HepG2 (cell line): ENCODE data around the gene H1-8. TPM values are rescaled to one million over a fixed set of nuclear protein-coding genes. Genes with fewer than 3 reads are reported as not detected.

ENCODE experiments used
- ARID2 ChIP-seq: sonication (generic); formaldehyde crosslinking; IDR thresholded peaks from 2 replicates; pipeline ENCODE4 v1.8.1; 2022; ENCODE audit warnings: mild to moderate bottlenecking, missing genetic modification reagents, borderline replicate concordance
- GLI4 ChIP-seq: sonication (generic); formaldehyde crosslinking; IDR thresholded peaks from 2 replicates; pipeline ENCODE4 v1.5.1; 2020; ENCODE audit warnings: missing genetic modification reagents, mild to moderate bottlenecking, moderate library complexity, borderline replicate concordance
- HNF4G ChIP-seq, 2 experiments: sonication (generic) in 1 of 2; formaldehyde crosslinking in 1 of 2; IDR thresholded peaks; 2 replicates each; pipeline versions ENCODE4 v1.4.0 to v1.6.1; 2011 to 2020; ENCODE audit warnings: borderline replicate concordance in 2 of 2, low read depth in 2 of 2, mild to moderate bottlenecking in 2 of 2, low read length in 1 of 2, missing genetic modification reagents in 1 of 2, moderate library complexity in 1 of 2
- IRX3 ChIP-seq: sonication (generic); formaldehyde crosslinking; IDR thresholded peaks from 2 replicates; pipeline ENCODE4 v1.8.1; 2023; ENCODE audit warnings: mild to moderate bottlenecking, low read depth, missing genetic modification reagents, borderline replicate concordance
- MED8 ChIP-seq: sonication (generic); formaldehyde crosslinking; IDR thresholded peaks from 2 replicates; pipeline ENCODE4 v1.8.1; 2023; ENCODE audit warnings: mild to moderate bottlenecking, missing genetic modification reagents; ENCODE audit not compliant: insufficient replicate concordance
- NFYB ChIP-seq: sonication (generic); formaldehyde crosslinking; IDR thresholded peaks from 2 replicates; pipeline ENCODE4 v1.4.0; 2020; ENCODE audit warnings: missing genetic modification reagents
- RFXANK ChIP-seq: IDR thresholded peaks from 2 replicates; pipeline ENCODE4 v1.6.1; 2016
- SP4 ChIP-seq: sonication (generic); formaldehyde crosslinking; IDR thresholded peaks from 2 replicates; pipeline ENCODE4 v1.8.1; 2023; ENCODE audit warnings: mild to moderate bottlenecking, missing genetic modification reagents
- SUZ12 ChIP-seq: fragments of 150-350 bp; IDR thresholded peaks from 2 replicates; pipeline ENCODE4 v1.6.1; 2014; ENCODE audit warnings: low read depth, low read length
- ZNF572 ChIP-seq: sonication (generic); formaldehyde crosslinking; IDR thresholded peaks from 2 replicates; pipeline ENCODE4 v1.5.1; 2020; ENCODE audit warnings: mild to moderate bottlenecking, missing genetic modification reagents
- polyA plus RNA-seq, 8 experiments: library from polyadenylated mRNA; depleted of rRNA in 3 of 8; stranded (reverse) in 7 of 8; unstranded in 1 of 8; fragments of >200 nt; fragmentation: Illumina TruSeq in 4 of 8; extraction: Trizol in 4 of 8; gene quantifications; 2 replicates each; pipeline versions ENCODE4 v1.2.1 to v1.2.3, GENCODE V29; 2011 to 2016; ENCODE audit warnings: low read depth in 4 of 8, missing spikeins in 1 of 8, mixed read lengths in 1 of 8; ENCODE audit not compliant: insufficient read depth in 1 of 8
- total RNA-seq, 5 experiments: library from RNA; depleted of rRNA; stranded (reverse); fragments of >200 nt; fragmentation: Illumina TruSeq; extraction: Trizol; gene quantifications; 2 replicates each; pipeline ENCODE4 v1.2.3, GENCODE V29; 2016; ENCODE audit warnings: low read depth in 1 of 5
- TF ChIP-seq, protein P1 (sequence below): sonication (generic); formaldehyde crosslinking; IDR thresholded peaks from 2 replicates; pipeline ENCODE4 v1.4.0; 2020; ENCODE audit warnings: missing genetic modification reagents
- TF ChIP-seq, protein P2 (sequence below): sonication (generic); formaldehyde crosslinking; IDR thresholded peaks from 2 replicates; pipeline ENCODE4 v1.4.0; 2020; ENCODE audit warnings: mild to moderate bottlenecking, missing genetic modification reagents, borderline replicate concordance
- TF ChIP-seq, protein P3 (sequence below): sonication (generic); formaldehyde crosslinking; IDR thresholded peaks from 2 replicates; pipeline ENCODE4 v1.4.0; 2020; ENCODE audit warnings: low read depth, mild to moderate bottlenecking, missing genetic modification reagents

H1-8 gene
- total and polyA plus RNA-seq, 2 of the 13 experiments (the other 11 are each of a cell fraction or from before 2014, with no cell fraction given): 0.08 TPM; not detected in 1

DNA sequence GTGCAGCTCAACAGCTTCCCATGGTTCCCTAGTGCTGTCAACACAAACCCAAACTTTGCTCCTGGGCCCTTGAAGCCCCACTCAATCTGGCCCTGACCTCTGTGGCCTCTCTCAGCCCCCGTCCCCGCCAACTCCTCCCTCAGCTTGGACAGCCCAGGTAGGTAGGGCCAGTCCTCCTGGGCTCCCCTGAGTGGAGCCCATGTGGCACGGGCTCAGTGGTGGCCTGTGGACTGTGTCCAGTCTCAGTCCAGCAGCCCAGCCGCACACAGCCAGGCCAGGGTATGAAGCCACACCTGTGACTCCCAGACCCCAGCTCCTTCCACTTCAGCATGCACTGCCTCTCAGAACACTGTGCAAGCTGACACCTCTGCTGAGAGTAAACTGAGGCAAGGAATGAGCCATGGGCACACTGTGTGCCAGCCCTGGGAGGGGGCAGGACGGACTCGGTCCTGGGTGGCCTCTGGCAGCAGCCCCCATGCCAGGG is 52.0 kb downstream of the H1-8 start (continued):
- no peak for TF ChIP-seq ZNF572 (CRISPR knock-in tag)
- TF ChIP-seq IRX3 (CRISPR knock-in tag): no peak
- TF ChIP-seq SP4 (CRISPR knock-in tag): peak; percentile 74; the same call in 1 of the 2 replicates
- TF ChIP-seq RFXANK (CRISPR knock-in tag): 0 out of 2 replicates have a peak, but pooled peaks have one; percentile 22
- TF ChIP-seq HNF4G (IDR thresholded peaks at IDR 0.05; ENCODE audit: borderline replicate concordance, low read depth, low read length): peak; percentile 85
- peak; percentile 30; the same call in 1 of the 2 replicates for TF ChIP-seq HNF4G (CRISPR knock-in tag; IDR thresholded peaks at IDR 0.05; ENCODE audit: borderline replicate concordance, low read depth)
- TF ChIP-seq, protein P1, sequence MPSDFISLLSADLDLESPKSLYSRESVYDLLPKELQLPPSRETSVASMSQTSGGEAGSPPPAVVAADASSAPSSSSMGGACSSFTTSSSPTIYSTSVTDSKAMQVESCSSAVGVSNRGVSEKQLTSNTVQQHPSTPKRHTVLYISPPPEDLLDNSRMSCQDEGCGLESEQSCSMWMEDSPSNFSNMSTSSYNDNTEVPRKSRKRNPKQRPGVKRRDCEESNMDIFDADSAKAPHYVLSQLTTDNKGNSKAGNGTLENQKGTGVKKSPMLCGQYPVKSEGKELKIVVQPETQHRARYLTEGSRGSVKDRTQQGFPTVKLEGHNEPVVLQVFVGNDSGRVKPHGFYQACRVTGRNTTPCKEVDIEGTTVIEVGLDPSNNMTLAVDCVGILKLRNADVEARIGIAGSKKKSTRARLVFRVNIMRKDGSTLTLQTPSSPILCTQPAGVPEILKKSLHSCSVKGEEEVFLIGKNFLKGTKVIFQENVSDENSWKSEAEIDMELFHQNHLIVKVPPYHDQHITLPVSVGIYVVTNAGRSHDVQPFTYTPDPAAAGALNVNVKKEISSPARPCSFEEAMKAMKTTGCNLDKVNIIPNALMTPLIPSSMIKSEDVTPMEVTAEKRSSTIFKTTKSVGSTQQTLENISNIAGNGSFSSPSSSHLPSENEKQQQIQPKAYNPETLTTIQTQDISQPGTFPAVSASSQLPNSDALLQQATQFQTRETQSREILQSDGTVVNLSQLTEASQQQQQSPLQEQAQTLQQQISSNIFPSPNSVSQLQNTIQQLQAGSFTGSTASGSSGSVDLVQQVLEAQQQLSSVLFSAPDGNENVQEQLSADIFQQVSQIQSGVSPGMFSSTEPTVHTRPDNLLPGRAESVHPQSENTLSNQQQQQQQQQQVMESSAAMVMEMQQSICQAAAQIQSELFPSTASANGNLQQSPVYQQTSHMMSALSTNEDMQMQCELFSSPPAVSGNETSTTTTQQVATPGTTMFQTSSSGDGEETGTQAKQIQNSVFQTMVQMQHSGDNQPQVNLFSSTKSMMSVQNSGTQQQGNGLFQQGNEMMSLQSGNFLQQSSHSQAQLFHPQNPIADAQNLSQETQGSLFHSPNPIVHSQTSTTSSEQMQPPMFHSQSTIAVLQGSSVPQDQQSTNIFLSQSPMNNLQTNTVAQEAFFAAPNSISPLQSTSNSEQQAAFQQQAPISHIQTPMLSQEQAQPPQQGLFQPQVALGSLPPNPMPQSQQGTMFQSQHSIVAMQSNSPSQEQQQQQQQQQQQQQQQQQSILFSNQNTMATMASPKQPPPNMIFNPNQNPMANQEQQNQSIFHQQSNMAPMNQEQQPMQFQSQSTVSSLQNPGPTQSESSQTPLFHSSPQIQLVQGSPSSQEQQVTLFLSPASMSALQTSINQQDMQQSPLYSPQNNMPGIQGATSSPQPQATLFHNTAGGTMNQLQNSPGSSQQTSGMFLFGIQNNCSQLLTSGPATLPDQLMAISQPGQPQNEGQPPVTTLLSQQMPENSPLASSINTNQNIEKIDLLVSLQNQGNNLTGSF (CRISPR knock-in tag): peak; percentile 72; the same call in 1 of the 2 replicates
- no peak for TF ChIP-seq GLI4 (CRISPR knock-in tag)
- TF ChIP-seq, protein P2, sequence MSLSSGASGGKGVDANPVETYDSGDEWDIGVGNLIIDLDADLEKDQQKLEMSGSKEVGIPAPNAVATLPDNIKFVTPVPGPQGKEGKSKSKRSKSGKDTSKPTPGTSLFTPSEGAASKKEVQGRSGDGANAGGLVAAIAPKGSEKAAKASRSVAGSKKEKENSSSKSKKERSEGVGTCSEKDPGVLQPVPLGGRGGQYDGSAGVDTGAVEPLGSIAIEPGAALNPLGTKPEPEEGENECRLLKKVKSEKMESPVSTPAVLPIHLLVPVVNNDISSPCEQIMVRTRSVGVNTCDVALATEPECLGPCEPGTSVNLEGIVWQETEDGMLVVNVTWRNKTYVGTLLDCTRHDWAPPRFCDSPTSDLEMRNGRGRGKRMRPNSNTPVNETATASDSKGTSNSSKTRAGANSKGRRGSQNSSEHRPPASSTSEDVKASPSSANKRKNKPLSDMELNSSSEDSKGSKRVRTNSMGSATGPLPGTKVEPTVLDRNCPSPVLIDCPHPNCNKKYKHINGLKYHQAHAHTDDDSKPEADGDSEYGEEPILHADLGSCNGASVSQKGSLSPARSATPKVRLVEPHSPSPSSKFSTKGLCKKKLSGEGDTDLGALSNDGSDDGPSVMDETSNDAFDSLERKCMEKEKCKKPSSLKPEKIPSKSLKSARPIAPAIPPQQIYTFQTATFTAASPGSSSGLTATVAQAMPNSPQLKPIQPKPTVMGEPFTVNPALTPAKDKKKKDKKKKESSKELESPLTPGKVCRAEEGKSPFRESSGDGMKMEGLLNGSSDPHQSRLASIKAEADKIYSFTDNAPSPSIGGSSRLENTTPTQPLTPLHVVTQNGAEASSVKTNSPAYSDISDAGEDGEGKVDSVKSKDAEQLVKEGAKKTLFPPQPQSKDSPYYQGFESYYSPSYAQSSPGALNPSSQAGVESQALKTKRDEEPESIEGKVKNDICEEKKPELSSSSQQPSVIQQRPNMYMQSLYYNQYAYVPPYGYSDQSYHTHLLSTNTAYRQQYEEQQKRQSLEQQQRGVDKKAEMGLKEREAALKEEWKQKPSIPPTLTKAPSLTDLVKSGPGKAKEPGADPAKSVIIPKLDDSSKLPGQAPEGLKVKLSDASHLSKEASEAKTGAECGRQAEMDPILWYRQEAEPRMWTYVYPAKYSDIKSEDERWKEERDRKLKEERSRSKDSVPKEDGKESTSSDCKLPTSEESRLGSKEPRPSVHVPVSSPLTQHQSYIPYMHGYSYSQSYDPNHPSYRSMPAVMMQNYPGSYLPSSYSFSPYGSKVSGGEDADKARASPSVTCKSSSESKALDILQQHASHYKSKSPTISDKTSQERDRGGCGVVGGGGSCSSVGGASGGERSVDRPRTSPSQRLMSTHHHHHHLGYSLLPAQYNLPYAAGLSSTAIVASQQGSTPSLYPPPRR (CRISPR knock-in tag): peak; percentile 89; the same call in 1 of the 2 replicates
- TF ChIP-seq MED8 (CRISPR knock-in tag): no peak
- TF ChIP-seq ARID2 (CRISPR knock-in tag): no peak
- no peak for TF ChIP-seq SUZ12
- peak; percentile 14; the same call in 1 of the 2 replicates for TF ChIP-seq NFYB (CRISPR knock-in tag)
- TF ChIP-seq, protein P3, sequence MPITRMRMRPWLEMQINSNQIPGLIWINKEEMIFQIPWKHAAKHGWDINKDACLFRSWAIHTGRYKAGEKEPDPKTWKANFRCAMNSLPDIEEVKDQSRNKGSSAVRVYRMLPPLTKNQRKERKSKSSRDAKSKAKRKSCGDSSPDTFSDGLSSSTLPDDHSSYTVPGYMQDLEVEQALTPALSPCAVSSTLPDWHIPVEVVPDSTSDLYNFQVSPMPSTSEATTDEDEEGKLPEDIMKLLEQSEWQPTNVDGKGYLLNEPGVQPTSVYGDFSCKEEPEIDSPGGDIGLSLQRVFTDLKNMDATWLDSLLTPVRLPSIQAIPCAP (CRISPR knock-in tag): peak; percentile 62; the same call in 1 of the 2 replicates
